Dendritic cell treated with granulocyte-macrophage colony-stimulating factor and Interleukin-4, amounts not matched to agents 40 ng/mL and 50 ng/mL, for 4 days (primary cell): ENCODE measurements around the gene GP1BA.
A peak's percentile ranks its signal among the peaks of the same experiment; 100 is the strongest.
"Not testable (repeated sequence)": the region's sequence is repeated elsewhere in the genome, so short reads cannot be mapped to it uniquely, and the experiment has no call there.

Experiments used
- H3K27ac Mint-ChIP-seq: one replicate; pipeline ENCODE4 v1.8.0; 2022; ENCODE audit warnings: mild to moderate bottlenecking, mixed read lengths
- H3K27me3 Mint-ChIP-seq: one replicate; pipeline ENCODE4 v1.8.0; 2022; ENCODE audit warnings: mild to moderate bottlenecking, mixed read lengths
- H3K36me3 Mint-ChIP-seq: one replicate; pipeline ENCODE4 v1.8.0; 2022; ENCODE audit warnings: low read depth, mixed read lengths
- H3K4me1 Mint-ChIP-seq: one replicate; pipeline ENCODE4 v1.8.0; 2022; ENCODE audit warnings: low read depth, mixed read lengths
- H3K4me3 Mint-ChIP-seq: one replicate; pipeline ENCODE4 v1.8.0; 2022; ENCODE audit warnings: mild to moderate bottlenecking, moderate library complexity, mixed read lengths
- H3K9me3 Mint-ChIP-seq: one replicate; pipeline ENCODE4 v1.8.0; 2022; ENCODE audit warnings: mixed read lengths
- intact Hi-C: fragments of 100-400 bp; cut with micrococcal nuclease; formaldehyde crosslinking; loops from one replicate; pipeline ENCODE4 v1.15.0; 2022

The GP1BA gene

GRCh38 chr17:4897785-4898184 lies 34.3 kb upstream of the GP1BA start:
- intact Hi-C loops = no loop called here
- peaks cover 30% of the 10 kb centered on the region for H3K27me3 Mint-ChIP-seq
- no peak overlapping the region for H3K4me3 Mint-ChIP-seq
- peaks cover 83% of the 10 kb centered on the region for H3K4me1 Mint-ChIP-seq
- H3K9me3 Mint-ChIP-seq = no peaks in the 10 kb centered on the region
- no peak overlapping the region for H3K27ac Mint-ChIP-seq
- peaks cover 53% of the 10 kb centered on the region for H3K36me3 Mint-ChIP-seq

- Mint-ChIP-seq H3K36me3 (peaks cover 47% of the 10 kb centered on the region), H3K9me3 (no peaks in the 10 kb centered on the region), H3K27ac (peak overlapping the region; percentile 47), H3K4me3 (peak overlapping the region; percentile 68), H3K4me1 (peaks cover 84% of the 10 kb centered on the region), H3K27me3 (peaks cover 33% of the 10 kb centered on the region)
- intact Hi-C loops = no loop called here
Measured at GRCh38 chr17:4898351-4898750, 33.7 kb upstream of the GP1BA start.

- intact Hi-C loops = no loop called here
- Mint-ChIP-seq H3K36me3 (peaks cover 42% of the 10 kb centered on the region), H3K9me3 (no peaks in the 10 kb centered on the region), H3K4me1 (peaks cover 83% of the 10 kb centered on the region), H3K27me3 (peaks cover 35% of the 10 kb centered on the region), H3K4me3 (peak overlapping the region; percentile 68), H3K27ac (peak overlapping the region; percentile 82)
Measured at GRCh38 chr17:4898927-4899326, 33.1 kb upstream of the GP1BA start.

GRCh38 chr17:4899341-4900230 lies 32.5 kb upstream of the GP1BA start, which contains the start of gene C17orf107:
Gene C17orf107, plus strand, starts transcription at chr17:4899536. Its CDS starts 227 bp downstream, at chr17:4899763.
- Mint-ChIP-seq H3K27ac (peak within 1 kb of the TSS; percentile 82), H3K36me3 (peaks cover 35% of the 10 kb centered on the region), H3K4me1 (peaks cover 83% of the 10 kb centered on the region), H3K4me3 (peak within 1 kb of the TSS; percentile 68), H3K27me3 (peaks cover 38% of the 10 kb centered on the region), H3K9me3 (no peaks in the 10 kb centered on the region)
- intact Hi-C loops = no loop called here

GRCh38 chr17:4900231-4901107 lies 31.6 kb upstream of the GP1BA start:
- Mint-ChIP-seq H3K9me3 (no peaks in the 10 kb centered on the region), H3K4me1 (peaks cover 76% of the 10 kb centered on the region), H3K27me3 (peaks cover 40% of the 10 kb centered on the region), H3K27ac (peak overlapping the region; percentile 82), H3K4me3 (peak overlapping the region; percentile 68), H3K36me3 (peaks cover 26% of the 10 kb centered on the region)
- intact Hi-C loops = no loop called here

GRCh38 chr17:4901108-4901647 lies 30.9 kb upstream of the GP1BA start:
- Mint-ChIP-seq H3K4me3 (peak overlapping the region; percentile 68), H3K9me3 (no peaks in the 10 kb centered on the region), H3K27me3 (peaks cover 44% of the 10 kb centered on the region), H3K27ac (peak overlapping the region; percentile 82), H3K36me3 (peaks cover 19% of the 10 kb centered on the region), H3K4me1 (peaks cover 68% of the 10 kb centered on the region)
- intact Hi-C loops = no loop called here

GRCh38 chr17:4901648-4902344 lies 30.3 kb upstream of the GP1BA start:
- intact Hi-C loops = no loop called here
- Mint-ChIP-seq H3K4me3 (peak overlapping the region; percentile 68), H3K4me1 (peaks cover 62% of the 10 kb centered on the region), H3K36me3 (peaks cover 13% of the 10 kb centered on the region), H3K9me3 (no peaks in the 10 kb centered on the region), H3K27me3 (peaks cover 45% of the 10 kb centered on the region), H3K27ac (peak overlapping the region; percentile 82)

GRCh38 chr17:4902540-4902939 lies 29.5 kb upstream of the GP1BA start:
- Mint-ChIP-seq H3K36me3 (peaks cover 6% of the 10 kb centered on the region), H3K9me3 (no peaks in the 10 kb centered on the region), H3K4me1 (peaks cover 55% of the 10 kb centered on the region), H3K27ac (peak overlapping the region; percentile 82), H3K27me3 (peaks cover 47% of the 10 kb centered on the region), H3K4me3 (no peak overlapping the region)
- intact Hi-C loops = no loop called here

GRCh38 chr17:4903051-4903818 lies 28.8 kb upstream of the GP1BA start, which contains the start of gene CHRNE:
Gene CHRNE, minus strand, starts transcription at chr17:4903098. Its CDS starts 35 bp downstream, at chr17:4903063.
- intact Hi-C loops = no loop called here
- Mint-ChIP-seq H3K9me3 (no peaks in the 10 kb centered on the region), H3K4me3 (no peak within 1 kb of the TSS), H3K4me1 (peaks cover 48% of the 10 kb centered on the region), H3K27me3 (peaks cover 47% of the 10 kb centered on the region), H3K27ac (peak within 1 kb of the TSS; percentile 82), H3K36me3 (no peaks in the 10 kb centered on the region)

- Mint-ChIP-seq H3K4me1 (peaks cover 18% of the 10 kb centered on the region), H3K27me3 (peaks cover 30% of the 10 kb centered on the region)
- not testable (repeated sequence) for H3K36me3 Mint-ChIP-seq, H3K9me3 Mint-ChIP-seq, H3K27ac Mint-ChIP-seq, H3K4me3 Mint-ChIP-seq
- intact Hi-C loops = loop anchor here (5.0 kb wide), 1 partner anchor 41 kb away; the partner anchor contains the start of gene PFN1
Measured at GRCh38 chr17:4906642-4907041, 25.4 kb upstream of the GP1BA start.

- H3K27me3 Mint-ChIP-seq = peaks cover 22% of the 10 kb centered on the region
- no peaks in the 10 kb centered on the region for H3K36me3 Mint-ChIP-seq
- intact Hi-C loops = loop anchor here (5.0 kb wide), 1 partner anchor 39 kb away; the partner anchor contains the start of gene PFN1
- H3K4me3 Mint-ChIP-seq = no peak overlapping the region
- H3K27ac Mint-ChIP-seq = no peak overlapping the region
- H3K9me3 Mint-ChIP-seq = no peaks in the 10 kb centered on the region
- H3K4me1 Mint-ChIP-seq = peaks cover 4% of the 10 kb centered on the region
Measured at GRCh38 chr17:4908301-4908700, 23.8 kb upstream of the GP1BA start.

- no peaks in the 10 kb centered on the region for H3K36me3 Mint-ChIP-seq
- no peak overlapping the region for H3K27ac Mint-ChIP-seq
- no peaks in the 10 kb centered on the region for H3K9me3 Mint-ChIP-seq
- H3K27me3 Mint-ChIP-seq = peaks cover 20% of the 10 kb centered on the region
- intact Hi-C loops = loop anchor here (1.0 to 5.0 kb wide), 3 partner anchors 38 to 153 kb away; partner anchors contain the start of genes PFN1 and SPAG7
- H3K4me1 Mint-ChIP-seq = no peaks in the 10 kb centered on the region
- H3K4me3 Mint-ChIP-seq = no peak overlapping the region
Measured at GRCh38 chr17:4908711-4909496, 23.2 kb upstream of the GP1BA start.
